GM18867 (cell line): ENCODE measurements around the gene PTPRT.

ENCODE experiments used
- ATAC-seq: cut with Tn5 transposase; IDR thresholded peaks from one replicate; pipeline ENCODE4 v1.9.1; 2021; ENCODE audit warnings: mild to moderate bottlenecking, moderate library complexity; ENCODE audit not compliant: unreplicated experiment

The PTPRT gene

GRCh38 chr20:42161228-42161829, 1028.4 kb downstream of the PTPRT start:
- ATAC-seq = no peak

GRCh38 chr20:42159808-42160207, 1029.9 kb downstream of the PTPRT start:
- no peak for ATAC-seq

- ATAC-seq = no peak
Observed at GRCh38 chr20:42158272-42158671, 1031.4 kb downstream of the PTPRT start.

- ATAC-seq = no peak
Observed at GRCh38 chr20:42155586-42155985, 1034.1 kb downstream of the PTPRT start.

GRCh38 chr20:42152575-42152974, 1037.1 kb downstream of the PTPRT start:
- ATAC-seq = no peak

- ATAC-seq = no peak
Observed at GRCh38 chr20:42150230-42150629, 1039.5 kb downstream of the PTPRT start.

GRCh38 chr20:42138729-42139128, 1051.0 kb downstream of the PTPRT start:
- no peak for ATAC-seq

GRCh38 chr20:42134265-42135098, 1055.2 kb downstream of the PTPRT start:
- ATAC-seq = no peak

- ATAC-seq = no peak
Observed at GRCh38 chr20:42130810-42131596, 1058.7 kb downstream of the PTPRT start.

- ATAC-seq = no peak
Observed at GRCh38 chr20:42125426-42125825, 1064.3 kb downstream of the PTPRT start.

- ATAC-seq = no peak
Observed at GRCh38 chr20:42123981-42124473, 1065.7 kb downstream of the PTPRT start.

GRCh38 chr20:42118409-42119125, 1071.1 kb downstream of the PTPRT start:
- no peak for ATAC-seq

GRCh38 chr20:42118001-42118400, 1071.7 kb downstream of the PTPRT start:
- no peak for ATAC-seq

GRCh38 chr20:42113236-42113635, 1076.5 kb downstream of the PTPRT start:
- ATAC-seq = no peak

- no peak for ATAC-seq
Observed at GRCh38 chr20:42112161-42112560, 1077.5 kb downstream of the PTPRT start.

GRCh38 chr20:42111349-42111748, 1078.4 kb downstream of the PTPRT start:
- ATAC-seq = no peak

- ATAC-seq = no peak
Observed at GRCh38 chr20:42110301-42110700, 1079.4 kb downstream of the PTPRT start.

GRCh38 chr20:42102000-42102399, 1087.7 kb downstream of the PTPRT start:
- no peak for ATAC-seq

- no peak for ATAC-seq
Observed at GRCh38 chr20:42100137-42100704, 1089.5 kb downstream of the PTPRT start.

- ATAC-seq = no peak
Observed at GRCh38 chr20:42099101-42099500, 1090.6 kb downstream of the PTPRT start.
